Measurements from ENCODE around the gene CELSR2.
A peak's percentile ranks its signal among the peaks of the same experiment; 100 is the strongest.
"Not testable (repeated sequence)": the region's sequence is repeated elsewhere in the genome, so short reads cannot be mapped to it uniquely, and the experiment has no call there.

The CELSR2 gene

GRCh38 chr1:109248797-109249629 lies at the start of gene CELSR2:
Gene CELSR2, plus strand, starts transcription at chr1:109249539. Its CDS starts 541 bp downstream, at chr1:109250080.
- peak; percentile 53 for DNase-seq

- DNase-seq, result no peak
These were observed 49.6 kb upstream of the CELSR2 start for GRCh38 chr1:109199710-109200109.

DNA sequence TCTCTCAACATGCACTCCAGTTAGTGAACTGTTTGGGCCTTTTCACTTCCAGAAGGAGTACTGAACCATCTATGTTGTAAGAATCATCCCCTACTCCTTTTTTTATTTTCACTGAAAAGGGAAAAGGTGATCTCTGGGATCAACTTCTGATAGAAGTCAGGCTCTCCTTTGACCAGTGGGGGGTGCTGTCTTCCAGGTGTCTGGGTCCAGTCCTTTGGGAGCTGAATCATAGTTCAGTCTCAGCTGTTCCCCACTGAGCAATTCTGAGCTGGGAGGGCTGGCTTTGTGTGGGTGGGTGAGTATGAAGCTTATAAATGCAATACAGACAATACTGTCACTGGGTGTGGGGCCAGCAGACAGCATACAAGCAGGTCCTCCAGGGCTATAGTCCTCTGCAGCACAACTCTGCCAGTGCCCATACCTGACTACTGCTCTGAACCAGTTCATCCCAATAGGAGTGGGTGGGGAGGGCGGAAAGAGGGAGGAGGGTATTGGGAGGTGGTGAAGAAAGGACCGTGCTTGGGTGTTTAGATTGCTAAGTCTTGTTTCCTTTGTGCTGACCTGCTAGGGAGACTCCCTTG lies 48.1 kb upstream of the CELSR2 start:
- peak; percentile 38 for DNase-seq

- DNase-seq, result no peak
These were observed 44.9 kb upstream of the CELSR2 start for GRCh38 chr1:109204484-109204883.

DNA sequence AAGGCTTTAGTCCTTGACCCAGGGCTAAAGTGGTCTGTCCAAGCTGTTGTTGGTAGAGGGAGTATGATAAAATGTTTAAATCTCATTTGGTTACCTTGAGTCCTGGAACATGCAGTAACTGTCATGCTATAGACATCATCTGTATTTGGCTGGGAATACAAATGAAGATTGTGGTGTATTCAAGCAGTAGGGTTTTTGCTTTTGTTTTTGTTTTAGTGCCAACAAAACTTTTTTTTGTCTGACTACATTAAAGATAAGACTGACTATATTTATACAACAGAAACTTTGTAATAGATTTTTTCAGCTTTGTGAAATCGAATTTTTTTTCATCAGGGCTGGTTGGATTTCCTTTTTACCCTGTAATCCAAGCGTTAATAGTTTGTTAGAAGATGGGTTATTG lies 43.0 kb upstream of the CELSR2 start:
- DNase-seq, result no peak

DNA sequence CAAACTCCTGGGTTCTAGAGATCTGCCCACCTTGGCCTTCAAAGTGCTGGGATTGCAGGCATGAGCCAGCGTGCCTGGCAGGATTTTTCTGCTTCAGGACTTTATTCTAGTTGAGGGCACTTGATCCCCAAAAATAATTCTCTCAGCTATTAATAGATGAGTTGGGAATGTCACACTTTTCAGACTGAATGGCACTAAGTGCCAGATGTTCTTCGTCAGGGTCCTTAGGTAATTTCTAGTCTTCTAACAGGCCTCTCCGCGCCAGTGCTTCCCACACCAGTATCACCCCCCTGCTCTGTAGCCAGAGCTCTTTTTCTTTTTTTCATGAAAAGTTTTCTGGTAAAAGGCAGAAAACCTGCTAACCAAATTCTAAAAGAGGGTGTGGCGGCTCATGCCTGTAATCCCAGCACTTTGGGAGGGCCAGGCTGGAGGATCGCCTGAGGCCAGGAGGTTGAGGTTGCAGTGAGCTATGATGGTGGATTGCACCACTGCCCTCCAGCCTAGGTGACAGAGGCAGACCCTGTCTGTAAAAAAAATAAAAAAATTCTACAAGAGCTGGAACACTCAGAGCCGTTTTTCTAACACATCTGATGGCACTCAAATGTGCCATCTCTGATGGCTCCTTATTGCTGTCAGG lies 41.8 kb upstream of the CELSR2 start:
- no peak for DNase-seq

GRCh38 chr1:109208394-109208793 lies 40.9 kb upstream of the CELSR2 start:
- DNase-seq, result no peak

GRCh38 chr1:109208836-109209463 lies 40.4 kb upstream of the CELSR2 start:
- no peak for DNase-seq

GRCh38 chr1:109210058-109210457 lies 39.3 kb upstream of the CELSR2 start:
- no peak for DNase-seq

GRCh38 chr1:109213345-109213823 lies 36.0 kb upstream of the CELSR2 start:
- DNase-seq, result no peak

- peak; percentile 71 for DNase-seq
These were observed 35.3 kb upstream of the CELSR2 start, which contains the start of gene SARS1 for GRCh38 chr1:109213824-109214693. Gene SARS1, plus strand, starts transcription at chr1:109213918. Its CDS starts 75 bp downstream, at chr1:109213993.

GRCh38 chr1:109214695-109215623 lies 34.4 kb upstream of the CELSR2 start:
- DNase-seq, result peak; percentile 76

GRCh38 chr1:109216662-109217061 lies 32.7 kb upstream of the CELSR2 start:
- no peak for DNase-seq

- DNase-seq, result no peak
These were observed 30.8 kb upstream of the CELSR2 start for GRCh38 chr1:109218516-109218915.

DNA sequence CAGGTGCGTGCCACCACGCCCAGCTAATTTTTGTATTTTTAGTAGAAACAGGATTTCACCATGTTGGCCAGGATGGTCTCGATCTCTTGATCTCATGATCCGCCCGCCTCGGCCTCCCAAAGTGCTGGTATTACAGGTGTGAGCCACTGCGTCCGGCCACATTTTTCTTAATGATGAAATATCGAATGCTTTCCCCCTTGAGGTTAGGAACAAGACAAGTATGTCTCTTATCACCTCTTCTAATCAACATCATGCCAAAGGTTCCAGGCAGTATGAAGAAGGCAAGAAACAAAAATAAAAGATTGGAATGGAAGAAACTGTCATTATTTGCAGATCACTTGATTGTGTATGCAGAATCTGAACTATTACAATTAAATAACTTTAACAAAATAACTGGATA lies 28.1 kb upstream of the CELSR2 start:
- DNase-seq, result not testable (repeated sequence)

DNA sequence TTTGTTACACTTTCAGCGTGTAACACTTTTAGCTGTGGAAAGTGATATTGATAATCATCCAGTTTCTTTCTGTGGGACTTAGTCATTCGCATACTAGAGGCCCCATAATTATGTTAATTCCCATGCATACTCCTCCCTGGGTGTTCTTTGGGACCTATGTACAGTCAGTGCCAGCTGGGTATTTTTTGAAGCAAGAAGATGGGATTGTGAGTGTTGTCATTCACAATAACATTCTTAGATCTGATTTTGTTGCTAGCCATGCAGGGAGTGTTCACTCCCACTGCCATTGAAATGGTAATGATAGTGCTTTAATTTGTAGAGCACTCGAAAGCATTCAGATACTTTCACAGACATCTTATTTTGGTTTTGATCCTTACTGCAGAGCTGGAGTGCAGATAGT lies 24.0 kb upstream of the CELSR2 start:
- DNase-seq, result no peak

- no peak for DNase-seq
These were observed 23.5 kb upstream of the CELSR2 start for GRCh38 chr1:109225711-109226445.

DNA sequence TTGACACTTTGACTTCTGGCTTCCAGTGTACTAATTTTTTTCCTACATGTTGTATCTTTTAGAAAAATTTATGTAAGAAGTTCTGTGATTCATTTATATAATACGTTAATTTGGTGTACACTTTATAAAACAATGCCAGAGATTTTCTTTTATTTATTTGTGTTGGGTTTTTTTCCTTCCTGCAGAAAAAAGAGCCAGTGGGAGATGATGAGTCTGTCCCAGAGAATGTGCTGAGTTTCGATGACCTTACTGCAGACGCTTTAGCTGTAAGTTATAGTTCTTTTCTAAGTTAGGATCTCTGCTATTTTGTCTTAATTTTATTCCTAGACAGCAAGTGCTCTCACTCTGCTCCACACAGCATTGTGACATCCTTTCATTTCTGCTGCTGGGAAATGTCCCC lies 21.2 kb upstream of the CELSR2 start:
- DNase-seq, result no peak

DNA sequence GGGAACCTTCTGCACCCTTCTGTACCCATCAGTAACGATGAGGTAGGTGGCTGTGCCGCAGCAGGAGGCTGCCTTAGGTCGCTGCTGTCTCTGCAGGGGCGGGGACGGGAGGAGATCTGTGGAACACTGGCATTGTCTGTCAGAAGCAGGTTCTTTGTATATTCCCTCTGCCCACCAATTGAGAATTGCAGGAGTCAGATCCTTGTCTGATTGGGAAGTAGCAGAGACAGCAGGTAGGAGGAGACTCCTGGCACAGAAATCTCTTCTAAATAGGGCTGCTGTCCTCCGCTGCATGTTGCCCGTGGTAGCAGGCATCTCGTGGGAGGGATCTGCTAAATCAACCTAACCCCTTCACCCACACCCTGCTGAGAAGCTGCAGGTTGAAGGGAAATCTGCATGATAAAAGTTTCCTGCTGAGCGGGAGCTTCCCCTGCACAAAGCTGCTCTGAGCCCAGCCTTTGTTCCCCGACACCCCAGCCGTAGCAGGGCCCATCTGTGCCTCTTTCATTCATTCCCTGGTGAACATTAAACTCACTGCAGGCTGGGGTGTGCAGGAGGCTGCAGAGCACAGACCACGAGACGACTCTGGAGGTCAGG lies 19.7 kb upstream of the CELSR2 start:
- no peak for DNase-seq

GRCh38 chr1:109231066-109231465 lies 18.3 kb upstream of the CELSR2 start:
- no peak for DNase-seq

Data from NCI-H446 treated with DMSO at 0.1 percent for 48 hours (cell line).